Karpas-422 (cell line): ENCODE results near the gene ZDHHC14. TPM values are rescaled to one million over a fixed set of nuclear protein-coding genes. Genes with fewer than 3 reads are reported as not detected.

Experiments used
- DNase-seq: peaks from one replicate; pipeline ENCODE4 v3.0.0-alpha.2; 2015
- H2AFZ ChIP-seq: fragments of 200-600 bp; sonication (generic); 2 replicates; pipeline ENCODE4 v1.6.1; 2014; ENCODE audit warnings: antibody characterized with exemption, low read length, mixed read lengths
- H3K27ac ChIP-seq: fragments of 200-600 bp; sonication (generic); 2 replicates; pipeline ENCODE4 v1.5.1; 2014; ENCODE audit warnings: mild to moderate bottlenecking, low read length, moderate library complexity
- H3K27me3 ChIP-seq: fragments of 200-600 bp; sonication (generic); 2 replicates; pipeline ENCODE4 v1.6.1; 2014; ENCODE audit warnings: low read length, mixed read lengths
- H3K36me3 ChIP-seq: fragments of 200-600 bp; sonication (generic); 2 replicates; pipeline ENCODE4 v1.6.1; 2014; ENCODE audit warnings: low read length, mixed read lengths; ENCODE audit not compliant: insufficient read depth
- H3K4me1 ChIP-seq: fragments of 200-600 bp; sonication (generic); 2 replicates; pipeline ENCODE4 v1.6.1; 2014; ENCODE audit warnings: mild to moderate bottlenecking, low read length, mixed read lengths
- H3K4me2 ChIP-seq: fragments of 200-600 bp; sonication (generic); 2 replicates; pipeline ENCODE4 v1.6.1; 2014; ENCODE audit warnings: low read length, low read depth, mild to moderate bottlenecking; ENCODE audit not compliant: poor library complexity, severe bottlenecking
- H3K4me3 ChIP-seq: fragments of 200-600 bp; sonication (generic); 2 replicates; pipeline ENCODE4 v1.5.1; 2014; ENCODE audit warnings: mild to moderate bottlenecking, antibody characterized with exemption, low read length, mixed read lengths
- H3K79me2 ChIP-seq: fragments of 200-600 bp; sonication (generic); 2 replicates; pipeline ENCODE4 v1.6.1; 2014; ENCODE audit warnings: mild to moderate bottlenecking, low read length, mixed read lengths
- H3K9ac ChIP-seq: fragments of 200-600 bp; sonication (generic); 2 replicates; pipeline ENCODE4 v1.6.0; 2014; ENCODE audit warnings: low read length
- H3K9me2 ChIP-seq: fragments of 200-600 bp; sonication (generic), shearing (Covaris generic); replicated peaks from 2 replicates; pipeline ENCODE4 v1.6.0; 2014; ENCODE audit warnings: mild to moderate bottlenecking, low read length, moderate library complexity; ENCODE audit not compliant: insufficient read depth
- H3K9me3 ChIP-seq: fragments of 300-700, 200-600 bp; sonication (generic); 2 replicates; pipeline ENCODE4 v1.6.1; 2014; ENCODE audit warnings: low read length, mixed read lengths
- H4K20me1 ChIP-seq: fragments of 200-600 bp; sonication (generic); 2 replicates; pipeline ENCODE4 v1.6.1; 2014; ENCODE audit warnings: mild to moderate bottlenecking, antibody characterized with exemption, low read length, low read depth; ENCODE audit not compliant: insufficient read depth
- total RNA-seq: library from RNA; depleted of rRNA; stranded (reverse); fragments of >200 nt; shearing (Covaris generic); gene quantifications from 2 replicates; pipeline ENCODE4 v1.2.3, GENCODE V29; 2014; ENCODE audit warnings: low replicate concordance

The ZDHHC14 gene
- total RNA-seq, 1 experiment from 2014 or later = 1.1 TPM

GRCh38 chr6:157535340-157536222, 154.6 kb downstream of the ZDHHC14 start:
- H3K4me2 ChIP-seq = no peak overlapping the region
- H3K79me2 ChIP-seq = no peaks in the 10 kb centered on the region
- no peak overlapping the region for H3K27ac ChIP-seq
- no peaks in the 10 kb centered on the region for H3K9me2 ChIP-seq
- H3K27me3 ChIP-seq = no peaks in the 10 kb centered on the region
- no peak overlapping the region for H3K4me3 ChIP-seq
- H3K36me3 ChIP-seq = no peaks in the 10 kb centered on the region
- H4K20me1 ChIP-seq = no peaks in the 10 kb centered on the region; the same call in 1 of the 2 replicates
- no peaks in the 10 kb centered on the region for H3K9me3 ChIP-seq
- H2AFZ ChIP-seq = no peak overlapping the region
- no peak for DNase-seq
- H3K9ac ChIP-seq = no peak overlapping the region
- H3K4me1 ChIP-seq = no peaks in the 10 kb centered on the region

GRCh38 chr6:157536223-157536545, 155.2 kb downstream of the ZDHHC14 start:
- H3K36me3 ChIP-seq = no peaks in the 10 kb centered on the region
- no peaks in the 10 kb centered on the region for H3K9me3 ChIP-seq
- no peaks in the 10 kb centered on the region; the same call in 1 of the 2 replicates for H4K20me1 ChIP-seq
- H3K4me2 ChIP-seq = no peak overlapping the region
- H3K4me1 ChIP-seq = no peaks in the 10 kb centered on the region
- no peaks in the 10 kb centered on the region for H3K27me3 ChIP-seq
- no peak overlapping the region for H2AFZ ChIP-seq
- H3K27ac ChIP-seq = no peak overlapping the region
- H3K9ac ChIP-seq = no peak overlapping the region
- H3K9me2 ChIP-seq = no peaks in the 10 kb centered on the region
- no peaks in the 10 kb centered on the region for H3K79me2 ChIP-seq
- DNase-seq = no peak
- H3K4me3 ChIP-seq = no peak overlapping the region

GRCh38 chr6:157537556-157537955, 156.6 kb downstream of the ZDHHC14 start:
- no peaks in the 10 kb centered on the region for H3K36me3 ChIP-seq
- no peak overlapping the region for H3K27ac ChIP-seq
- H3K4me3 ChIP-seq = no peak overlapping the region
- no peaks in the 10 kb centered on the region for H3K9me3 ChIP-seq
- H3K4me1 ChIP-seq = no peaks in the 10 kb centered on the region
- no peaks in the 10 kb centered on the region for H3K79me2 ChIP-seq
- H4K20me1 ChIP-seq = no peaks in the 10 kb centered on the region; the same call in 1 of the 2 replicates
- no peaks in the 10 kb centered on the region for H3K27me3 ChIP-seq
- no peak overlapping the region for H2AFZ ChIP-seq
- H3K4me2 ChIP-seq = no peak overlapping the region
- no peak for DNase-seq
- no peak overlapping the region for H3K9ac ChIP-seq
- H3K9me2 ChIP-seq = no peaks in the 10 kb centered on the region

GRCh38 chr6:157538168-157538567, 157.2 kb downstream of the ZDHHC14 start:
- DNase-seq = no peak
- Histone ChIP-seq H3K4me1 (no peaks in the 10 kb centered on the region), H3K9ac (no peak overlapping the region), H2AFZ (no peak overlapping the region), H3K4me3 (no peak overlapping the region), H3K4me2 (no peak overlapping the region), H3K27me3 (no peaks in the 10 kb centered on the region), H3K9me3 (no peaks in the 10 kb centered on the region), H3K27ac (no peak overlapping the region), H3K36me3 (no peaks in the 10 kb centered on the region), H4K20me1 (no peaks in the 10 kb centered on the region; the same call in 1 of the 2 replicates), H3K79me2 (no peaks in the 10 kb centered on the region), H3K9me2 (no peaks in the 10 kb centered on the region)

GRCh38 chr6:157538698-157539097, 157.7 kb downstream of the ZDHHC14 start:
- Histone ChIP-seq H3K79me2 (no peaks in the 10 kb centered on the region), H3K9me2 (no peaks in the 10 kb centered on the region), H2AFZ (no peak overlapping the region), H3K4me2 (no peak overlapping the region), H3K4me3 (no peak overlapping the region), H3K27ac (no peak overlapping the region), H3K9me3 (no peaks in the 10 kb centered on the region), H3K27me3 (no peaks in the 10 kb centered on the region), H3K9ac (no peak overlapping the region), H3K36me3 (no peaks in the 10 kb centered on the region), H3K4me1 (no peaks in the 10 kb centered on the region), H4K20me1 (no peaks in the 10 kb centered on the region)
- no peak for DNase-seq

- H3K4me2 ChIP-seq = no peak overlapping the region
- H3K4me1 ChIP-seq = no peaks in the 10 kb centered on the region
- no peak overlapping the region for H2AFZ ChIP-seq
- H3K9ac ChIP-seq = no peak overlapping the region
- no peaks in the 10 kb centered on the region for H3K79me2 ChIP-seq
- no peaks in the 10 kb centered on the region for H3K9me3 ChIP-seq
- no peaks in the 10 kb centered on the region for H3K27me3 ChIP-seq
- H3K4me3 ChIP-seq = no peak overlapping the region
- H4K20me1 ChIP-seq = no peaks in the 10 kb centered on the region
- H3K36me3 ChIP-seq = no peaks in the 10 kb centered on the region
- no peak for DNase-seq
- H3K9me2 ChIP-seq = no peaks in the 10 kb centered on the region
- no peak overlapping the region for H3K27ac ChIP-seq
Measured at GRCh38 chr6:157539421-157539822, 158.4 kb downstream of the ZDHHC14 start.

GRCh38 chr6:157539900-157540752, 159.1 kb downstream of the ZDHHC14 start:
- Histone ChIP-seq H4K20me1 (no peaks in the 10 kb centered on the region), H3K9me3 (no peaks in the 10 kb centered on the region), H3K4me1 (no peaks in the 10 kb centered on the region), H3K79me2 (no peaks in the 10 kb centered on the region), H2AFZ (no peak overlapping the region), H3K9ac (no peak overlapping the region), H3K36me3 (no peaks in the 10 kb centered on the region), H3K4me2 (no peak overlapping the region), H3K4me3 (no peak overlapping the region), H3K27me3 (no peaks in the 10 kb centered on the region), H3K9me2 (no peaks in the 10 kb centered on the region), H3K27ac (no peak overlapping the region)
- DNase-seq = no peak
